Measurements from ENCODE around the gene ROS1.

The ROS1 gene

GRCh38 chr6:117311726-117312125 lies 114.0 kb downstream of the ROS1 start:
- TF ChIP-seq JUND (IDR thresholded peaks at IDR 0.05; ENCODE audit: low read depth): no peak
- no peak for DNase-seq (ENCODE audit: low read depth in 1 of 2, low spot score in 1 of 2)
- in situ Hi-C loops (cut with HindIII; ENCODE audit: low pct_unique_long_range_greater_than_20kb, low sequenced_read_pairs): no loop called here

- in situ Hi-C loops (cut with HindIII; ENCODE audit: low pct_unique_long_range_greater_than_20kb, low sequenced_read_pairs): no loop called here
- no peak for DNase-seq (ENCODE audit: low read depth in 1 of 2, low spot score in 1 of 2)
- no peak for TF ChIP-seq JUND (IDR thresholded peaks at IDR 0.05; ENCODE audit: low read depth)
Observed at GRCh38 chr6:117311310-117311709, 114.4 kb downstream of the ROS1 start.

- no peak for TF ChIP-seq JUND (IDR thresholded peaks at IDR 0.05; ENCODE audit: low read depth)
Observed at GRCh38 chr6:117309611-117310010, 116.1 kb downstream of the ROS1 start.

GRCh38 chr6:117309069-117309468 lies 116.7 kb downstream of the ROS1 start:
- in situ Hi-C loops (cut with HindIII; ENCODE audit: low pct_unique_long_range_greater_than_20kb, low sequenced_read_pairs): no loop called here
- no peak for DNase-seq (ENCODE audit: low read depth in 1 of 2, low spot score in 1 of 2)

More at GRCh38 chr6:117309611-117310010, 116.1 kb downstream of the ROS1 start:
- DNase-seq (ENCODE audit: low read depth in 1 of 2, low spot score in 1 of 2): no peak
- in situ Hi-C loops (cut with HindIII; ENCODE audit: low pct_unique_long_range_greater_than_20kb, low sequenced_read_pairs): no loop called here

GRCh38 chr6:117307655-117308054 lies 118.1 kb downstream of the ROS1 start:
- in situ Hi-C loops (cut with HindIII; ENCODE audit: low pct_unique_long_range_greater_than_20kb, low sequenced_read_pairs): no loop called here
- DNase-seq (ENCODE audit: low read depth in 1 of 2, low spot score in 1 of 2): no peak
- TF ChIP-seq JUND (IDR thresholded peaks at IDR 0.05; ENCODE audit: low read depth): no peak

More at GRCh38 chr6:117309069-117309468, 116.7 kb downstream of the ROS1 start:
- no peak for TF ChIP-seq JUND (IDR thresholded peaks at IDR 0.05; ENCODE audit: low read depth)

- no peak for TF ChIP-seq JUND (IDR thresholded peaks at IDR 0.05; ENCODE audit: low read depth)
- DNase-seq (ENCODE audit: low read depth in 1 of 2, low spot score in 1 of 2): no peak
- in situ Hi-C loops (cut with HindIII; ENCODE audit: low pct_unique_long_range_greater_than_20kb, low sequenced_read_pairs): no loop called here
Observed at GRCh38 chr6:117306227-117306790, 119.4 kb downstream of the ROS1 start.

GRCh38 chr6:117304446-117304845 lies 121.3 kb downstream of the ROS1 start:
- no peak for TF ChIP-seq JUND (IDR thresholded peaks at IDR 0.05; ENCODE audit: low read depth)
- in situ Hi-C loops (cut with HindIII; ENCODE audit: low pct_unique_long_range_greater_than_20kb, low sequenced_read_pairs): no loop called here
- no peak for DNase-seq (ENCODE audit: low read depth in 1 of 2, low spot score in 1 of 2)

GRCh38 chr6:117303323-117303722 lies 122.4 kb downstream of the ROS1 start:
- DNase-seq (ENCODE audit: low read depth in 1 of 2, low spot score in 1 of 2): no peak
- TF ChIP-seq JUND (IDR thresholded peaks at IDR 0.05; ENCODE audit: low read depth): no peak
- in situ Hi-C loops (cut with HindIII; ENCODE audit: low pct_unique_long_range_greater_than_20kb, low sequenced_read_pairs): no loop called here

GRCh38 chr6:117298941-117299340 lies 126.8 kb downstream of the ROS1 start:
- TF ChIP-seq JUND (IDR thresholded peaks at IDR 0.05; ENCODE audit: low read depth): no peak
- DNase-seq (ENCODE audit: low read depth in 1 of 2, low spot score in 1 of 2): no peak
- in situ Hi-C loops (cut with HindIII; ENCODE audit: low pct_unique_long_range_greater_than_20kb, low sequenced_read_pairs): no loop called here

- in situ Hi-C loops (cut with HindIII; ENCODE audit: low pct_unique_long_range_greater_than_20kb, low sequenced_read_pairs): no loop called here
Observed at GRCh38 chr6:117290173-117290846, 135.4 kb downstream of the ROS1 start.

GRCh38 chr6:117288083-117288715 lies 137.5 kb downstream of the ROS1 start:
- DNase-seq (ENCODE audit: low read depth in 1 of 2, low spot score in 1 of 2): no peak
- TF ChIP-seq JUND (IDR thresholded peaks at IDR 0.05; ENCODE audit: low read depth): no peak
- in situ Hi-C loops (cut with HindIII; ENCODE audit: low pct_unique_long_range_greater_than_20kb, low sequenced_read_pairs): no loop called here

More at GRCh38 chr6:117290173-117290846, 135.4 kb downstream of the ROS1 start:
- no peak for TF ChIP-seq JUND (IDR thresholded peaks at IDR 0.05; ENCODE audit: low read depth)
- no peak for DNase-seq (ENCODE audit: low read depth in 1 of 2, low spot score in 1 of 2)

- in situ Hi-C loops (cut with HindIII; ENCODE audit: low pct_unique_long_range_greater_than_20kb, low sequenced_read_pairs): no loop called here
- TF ChIP-seq JUND (IDR thresholded peaks at IDR 0.05; ENCODE audit: low read depth): no peak
Observed at GRCh38 chr6:117280922-117281321, 144.8 kb downstream of the ROS1 start.

GRCh38 chr6:117276778-117277316 lies 148.9 kb downstream of the ROS1 start:
- no peak for DNase-seq (ENCODE audit: low read depth in 1 of 2, low spot score in 1 of 2)
- in situ Hi-C loops (cut with HindIII; ENCODE audit: low pct_unique_long_range_greater_than_20kb, low sequenced_read_pairs): no loop called here
- no peak for TF ChIP-seq JUND (IDR thresholded peaks at IDR 0.05; ENCODE audit: low read depth)

More at GRCh38 chr6:117280922-117281321, 144.8 kb downstream of the ROS1 start:
- DNase-seq (ENCODE audit: low read depth in 1 of 2, low spot score in 1 of 2): peak in 1 of 2 experiments; percentile 25
